HEK293 (cell line): ENCODE measurements around the gene ATOSA.

Experiments
- KLF1 ChIP-seq: fragments of 450-650 bp; formaldehyde crosslinking; IDR thresholded peaks from 2 replicates; pipeline ENCODE4 v1.5.1; 2016; ENCODE audit warnings: missing biosample characterization, missing genetic modification characterization
- KLF16 ChIP-seq: fragments of 450-650 bp; formaldehyde crosslinking; IDR thresholded peaks from 2 replicates; pipeline ENCODE4 v1.5.1; 2017; ENCODE audit warnings: missing biosample characterization, missing genetic modification characterization
- PATZ1 ChIP-seq: fragments of 450-650 bp; formaldehyde crosslinking; IDR thresholded peaks from 2 replicates; pipeline ENCODE4 v1.5.1; 2016; ENCODE audit warnings: missing biosample characterization, missing genetic modification characterization
- SP2 ChIP-seq: fragments of 450-650 bp; formaldehyde crosslinking; IDR thresholded peaks from 2 replicates; pipeline ENCODE4 v1.5.1; 2016; ENCODE audit warnings: missing biosample characterization, missing genetic modification characterization
- SP3 ChIP-seq: fragments of 450-650 bp; formaldehyde crosslinking; IDR thresholded peaks from 2 replicates; pipeline ENCODE4 v1.5.1; 2016; ENCODE audit warnings: missing biosample characterization, missing genetic modification characterization
- TRIM28 ChIP-seq: IDR thresholded peaks from 2 replicates; pipeline ENCODE4 v1.6.1; 2011; ENCODE audit warnings: low read length, control low read depth, borderline replicate concordance
- ZBTB11 ChIP-seq: fragments of 450-650 bp; formaldehyde crosslinking; conservative IDR thresholded peaks from 2 replicates; pipeline ENCODE4 v1.5.1; 2016; ENCODE audit warnings: low read depth, missing biosample characterization, missing genetic modification characterization
- ZBTB20 ChIP-seq: fragments of 450-650 bp; formaldehyde crosslinking; IDR thresholded peaks from 2 replicates; pipeline ENCODE4 v1.5.1; 2016; ENCODE audit warnings: missing biosample characterization, missing genetic modification characterization
- ZBTB48 ChIP-seq: fragments of 450-650 bp; formaldehyde crosslinking; IDR thresholded peaks from 2 replicates; pipeline ENCODE4 v1.5.1; 2016; ENCODE audit warnings: missing biosample characterization, missing genetic modification characterization
- ZEB2 ChIP-seq: fragments of 450-650 bp; formaldehyde crosslinking; IDR thresholded peaks from 2 replicates; pipeline ENCODE4 v1.5.1; 2016; ENCODE audit warnings: missing biosample characterization, missing genetic modification characterization
- ZFHX2 ChIP-seq: fragments of 450-650 bp; formaldehyde crosslinking; conservative IDR thresholded peaks from 2 replicates; pipeline ENCODE4 v1.5.1; 2016; ENCODE audit warnings: missing biosample characterization, missing genetic modification characterization
- ZIC2 ChIP-seq: fragments of 450-650 bp; formaldehyde crosslinking; IDR thresholded peaks from 2 replicates; pipeline ENCODE4 v1.5.1; 2016; ENCODE audit warnings: missing biosample characterization, missing genetic modification characterization
- ZNF2 ChIP-seq: fragments of 450-650 bp; formaldehyde crosslinking; IDR thresholded peaks from 2 replicates; pipeline ENCODE4 v1.5.1; 2016; ENCODE audit warnings: missing biosample characterization, missing genetic modification characterization
- ZNF223 ChIP-seq: fragments of 450-650 bp; formaldehyde crosslinking; IDR thresholded peaks from 2 replicates; pipeline ENCODE4 v1.5.1; 2016; ENCODE audit warnings: missing biosample characterization, missing genetic modification characterization
- ZNF239 ChIP-seq: fragments of 450-650 bp; formaldehyde crosslinking; IDR thresholded peaks from 2 replicates; pipeline ENCODE4 v1.5.1; 2016; ENCODE audit warnings: missing biosample characterization, missing genetic modification characterization
- ZNF335 ChIP-seq: fragments of 450-650 bp; formaldehyde crosslinking; conservative IDR thresholded peaks from 2 replicates; pipeline ENCODE4 v1.5.1; 2016; ENCODE audit warnings: missing biosample characterization, missing genetic modification characterization
- ZNF354C ChIP-seq: fragments of 450-650 bp; formaldehyde crosslinking; IDR thresholded peaks from 2 replicates; pipeline ENCODE4 v1.5.1; 2016; ENCODE audit warnings: missing biosample characterization, missing genetic modification characterization, low read depth, borderline replicate concordance
- ZNF391 ChIP-seq: fragments of 450-650 bp; formaldehyde crosslinking; IDR thresholded peaks from 2 replicates; pipeline ENCODE4 v1.5.1; 2016; ENCODE audit warnings: low read depth, missing biosample characterization, missing genetic modification characterization, borderline replicate concordance
- ZNF596 ChIP-seq: fragments of 450-650 bp; IDR thresholded peaks from 2 replicates; pipeline ENCODE4 v1.5.0; 2018; ENCODE audit warnings: missing biosample characterization, mild to moderate bottlenecking, missing genetic modification characterization, moderate library complexity
- ZNF600 ChIP-seq: fragments of 450-650 bp; formaldehyde crosslinking; IDR thresholded peaks from 2 replicates; pipeline ENCODE4 v1.5.1; 2016; ENCODE audit warnings: missing biosample characterization, missing genetic modification characterization
- ZNF843 ChIP-seq: fragments of 450-650 bp; formaldehyde crosslinking; IDR thresholded peaks from 2 replicates; pipeline ENCODE4 v1.5.1; 2016; ENCODE audit warnings: missing biosample characterization, missing genetic modification characterization
- TF ChIP-seq, protein P1 (sequence below): fragments of 450-650 bp; formaldehyde crosslinking; IDR thresholded peaks from 2 replicates; pipeline ENCODE4 v1.5.1; 2017; ENCODE audit warnings: missing biosample characterization, missing genetic modification characterization
- TF ChIP-seq, protein P2 (sequence below): fragments of 450-650 bp; formaldehyde crosslinking; optimal IDR thresholded peaks from 2 replicates; pipeline ENCODE3; 2016; ENCODE audit warnings: missing biosample characterization, mild to moderate bottlenecking, missing genetic modification characterization

Gene ATOSA

DNA sequence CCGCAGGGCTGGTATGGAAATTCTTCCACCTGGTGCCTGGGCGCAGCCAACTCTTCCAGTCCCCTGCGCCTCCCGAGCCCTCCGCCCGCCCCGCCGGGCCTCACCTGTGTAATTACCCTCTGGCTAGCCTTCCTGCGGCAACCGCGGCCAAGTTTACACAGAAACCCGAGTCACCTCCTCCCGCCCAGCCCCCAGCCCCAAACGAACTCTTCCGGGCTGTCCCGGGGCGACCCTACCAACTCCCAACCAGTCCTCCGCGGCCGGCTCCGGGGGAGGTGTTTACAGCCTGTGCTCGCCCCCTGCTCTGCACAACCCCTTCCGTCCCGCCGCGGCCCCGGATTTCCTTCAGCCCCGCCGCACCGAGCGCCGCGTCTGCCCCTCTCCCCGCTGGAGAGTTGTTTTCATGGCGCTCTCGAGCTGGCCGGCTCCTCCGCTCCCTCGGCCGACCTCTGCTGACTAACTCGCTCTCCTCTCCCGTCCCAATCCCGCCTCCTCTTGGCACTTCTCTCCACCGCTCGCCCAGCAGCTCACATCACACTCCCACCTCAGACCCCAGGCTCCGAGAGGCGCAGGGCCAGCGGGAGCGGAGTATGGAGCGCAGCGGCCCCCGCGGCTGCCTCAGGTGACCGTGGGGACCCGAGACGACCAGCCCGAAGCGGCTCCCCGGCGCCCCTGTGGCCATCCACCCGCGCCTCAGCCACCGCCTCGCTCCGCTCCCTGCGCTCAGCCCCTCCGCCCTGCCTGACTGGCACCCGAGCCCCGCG lies 538 bp downstream of the ATOSA start (continued):
- TF ChIP-seq, protein P1, sequence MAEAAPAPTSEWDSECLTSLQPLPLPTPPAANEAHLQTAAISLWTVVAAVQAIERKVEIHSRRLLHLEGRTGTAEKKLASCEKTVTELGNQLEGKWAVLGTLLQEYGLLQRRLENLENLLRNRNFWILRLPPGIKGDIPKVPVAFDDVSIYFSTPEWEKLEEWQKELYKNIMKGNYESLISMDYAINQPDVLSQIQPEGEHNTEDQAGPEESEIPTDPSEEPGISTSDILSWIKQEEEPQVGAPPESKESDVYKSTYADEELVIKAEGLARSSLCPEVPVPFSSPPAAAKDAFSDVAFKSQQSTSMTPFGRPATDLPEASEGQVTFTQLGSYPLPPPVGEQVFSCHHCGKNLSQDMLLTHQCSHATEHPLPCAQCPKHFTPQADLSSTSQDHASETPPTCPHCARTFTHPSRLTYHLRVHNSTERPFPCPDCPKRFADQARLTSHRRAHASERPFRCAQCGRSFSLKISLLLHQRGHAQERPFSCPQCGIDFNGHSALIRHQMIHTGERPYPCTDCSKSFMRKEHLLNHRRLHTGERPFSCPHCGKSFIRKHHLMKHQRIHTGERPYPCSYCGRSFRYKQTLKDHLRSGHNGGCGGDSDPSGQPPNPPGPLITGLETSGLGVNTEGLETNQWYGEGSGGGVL = peak; percentile 77
- TF ChIP-seq ZNF2 (tag by site-specific recombination) = 0 out of 2 replicates have a peak, but pooled peaks have one; percentile 31
- TF ChIP-seq ZNF391 (tag by site-specific recombination) = no peak; the same call in 1 of the 2 replicates
- no peak for TF ChIP-seq ZNF239 (tag by site-specific recombination)
- TF ChIP-seq ZNF596 (tag by site-specific recombination) = no peak
- peak; percentile 18; the same call in 1 of the 2 replicates for TF ChIP-seq ZIC2 (tag by site-specific recombination)
- no peak for TF ChIP-seq ZEB2
- TF ChIP-seq SP2 (tag by site-specific recombination) = peak; percentile 73
- TF ChIP-seq ZNF354C (tag by site-specific recombination) = no peak
- peak; percentile 73; the same call in 1 of the 2 replicates for TF ChIP-seq ZBTB48 (tag by site-specific recombination)
- peak; percentile 65 for TF ChIP-seq ZBTB11 (tag by site-specific recombination)
- TF ChIP-seq PATZ1 (tag by site-specific recombination) = peak; percentile 72
- 0 out of 2 replicates have a peak, but pooled peaks have one; percentile 28 for TF ChIP-seq ZNF843
- no peak for TF ChIP-seq ZNF223 (tag by site-specific recombination)
- TF ChIP-seq ZNF600 (tag by site-specific recombination) = peak; percentile 25; the same call in 1 of the 2 replicates
- peak; percentile 71; the same call in 1 of the 2 replicates for TF ChIP-seq ZBTB20 (tag by site-specific recombination)
- peak; percentile 32; the same call in 1 of the 2 replicates for TF ChIP-seq KLF1 (tag by site-specific recombination)
- TF ChIP-seq ZFHX2 (tag by site-specific recombination) = peak; percentile 50
- TF ChIP-seq SP3 (tag by site-specific recombination) = peak; percentile 60
- TF ChIP-seq KLF16 (tag by site-specific recombination) = 0 out of 2 replicates have a peak, but pooled peaks have one; percentile 20
- TF ChIP-seq TRIM28 = no peak
- TF ChIP-seq ZNF335 (tag by site-specific recombination) = peak; percentile 50
- TF ChIP-seq, protein P2, sequence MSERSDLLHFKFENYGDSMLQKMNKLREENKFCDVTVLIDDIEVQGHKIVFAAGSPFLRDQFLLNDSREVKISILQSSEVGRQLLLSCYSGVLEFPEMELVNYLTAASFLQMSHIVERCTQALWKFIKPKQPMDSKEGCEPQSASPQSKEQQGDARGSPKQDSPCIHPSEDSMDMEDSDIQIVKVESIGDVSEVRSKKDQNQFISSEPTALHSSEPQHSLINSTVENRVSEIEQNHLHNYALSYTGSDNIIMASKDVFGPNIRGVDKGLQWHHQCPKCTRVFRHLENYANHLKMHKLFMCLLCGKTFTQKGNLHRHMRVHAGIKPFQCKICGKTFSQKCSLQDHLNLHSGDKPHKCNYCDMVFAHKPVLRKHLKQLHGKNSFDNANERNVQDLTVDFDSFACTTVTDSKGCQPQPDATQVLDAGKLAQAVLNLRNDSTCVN (tag by site-specific recombination) = peak; percentile 62
